Activated CD4-positive, alpha-beta T cell treated with anti-CD3 and anti-CD28 coated beads, Interleukin-2, amount 10 ng/mL, durations not matched to agents 24 days and 14 days (primary cell): Measurements from ENCODE around the gene ADAM15. TPM values are rescaled to one million over a fixed set of nuclear protein-coding genes. Genes with fewer than 3 reads are reported as not detected.

Experiments
- DNase-seq: peaks from one replicate; pipeline ENCODE4 v3.0.0; 2022
- H3K27ac Mint-ChIP-seq: one replicate; pipeline ENCODE4 v1.8.0; 2022; ENCODE audit warnings: mild to moderate bottlenecking, mixed read lengths
- H3K27me3 Mint-ChIP-seq: one replicate; pipeline ENCODE4 v1.8.0; 2022; ENCODE audit warnings: mixed read lengths
- H3K36me3 Mint-ChIP-seq: one replicate; pipeline ENCODE4 v1.8.0; 2022; ENCODE audit warnings: low read depth, mild to moderate bottlenecking, mixed read lengths
- H3K4me1 Mint-ChIP-seq: one replicate; pipeline ENCODE4 v1.8.0; 2021; ENCODE audit warnings: mixed read lengths
- H3K4me3 Mint-ChIP-seq: one replicate; pipeline ENCODE4 v1.8.0; 2022; ENCODE audit warnings: mild to moderate bottlenecking, moderate library complexity, mixed read lengths
- H3K9me3 Mint-ChIP-seq: one replicate; pipeline ENCODE4 v1.8.0; 2021; ENCODE audit warnings: mixed read lengths
- intact Hi-C: fragments of 100-400 bp; cut with micrococcal nuclease; formaldehyde crosslinking; loops from one replicate; pipeline ENCODE4 v1.15.1; 2023
- total RNA-seq: library from RNA; stranded (reverse); gene quantifications from 2 replicates; pipeline ENCODE4 v1.2.3, GENCODE V29; 2022

The ADAM15 gene
- total RNA-seq, 1 donor from 2014 or later = 84.5 TPM

DNA sequence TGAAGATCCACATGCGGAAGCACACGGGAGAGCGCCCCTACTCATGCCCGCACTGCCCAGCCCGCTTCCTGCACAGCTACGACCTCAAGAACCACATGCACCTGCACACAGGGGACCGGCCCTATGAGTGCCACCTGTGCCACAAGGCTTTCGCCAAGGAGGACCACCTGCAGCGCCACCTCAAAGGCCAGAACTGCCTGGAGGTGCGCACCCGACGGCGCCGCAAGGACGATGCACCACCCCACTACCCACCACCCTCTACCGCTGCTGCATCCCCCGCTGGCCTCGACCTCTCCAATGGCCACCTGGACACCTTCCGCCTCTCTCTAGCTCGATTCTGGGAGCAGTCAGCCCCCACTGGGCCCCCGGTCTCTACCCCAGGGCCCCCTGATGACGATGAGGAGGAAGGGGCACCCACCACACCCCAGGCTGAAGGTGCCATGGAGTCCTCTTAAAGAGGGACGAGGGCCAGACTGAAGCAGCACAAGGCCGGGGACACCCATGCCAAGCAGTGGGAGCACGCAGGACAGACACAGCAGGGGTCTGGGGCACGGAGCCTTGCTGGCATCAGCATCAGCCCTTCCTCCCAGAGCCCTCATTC lies 34.8 kb upstream of the ADAM15 start:
- H3K4me1 Mint-ChIP-seq = peaks cover 54% of the 10 kb centered on the region
- no peaks in the 10 kb centered on the region for H3K9me3 Mint-ChIP-seq
- peak overlapping the region; percentile 76 for H3K27ac Mint-ChIP-seq
- intact Hi-C loops = loop anchor here (2.0 kb wide), 1 partner anchor 44 kb away; no protein-coding TSS in a partner anchor
- peak; percentile 71 for DNase-seq
- peaks cover 66% of the 10 kb centered on the region for H3K36me3 Mint-ChIP-seq
- no peaks in the 10 kb centered on the region for H3K27me3 Mint-ChIP-seq
- peak overlapping the region; percentile 78 for H3K4me3 Mint-ChIP-seq

DNA sequence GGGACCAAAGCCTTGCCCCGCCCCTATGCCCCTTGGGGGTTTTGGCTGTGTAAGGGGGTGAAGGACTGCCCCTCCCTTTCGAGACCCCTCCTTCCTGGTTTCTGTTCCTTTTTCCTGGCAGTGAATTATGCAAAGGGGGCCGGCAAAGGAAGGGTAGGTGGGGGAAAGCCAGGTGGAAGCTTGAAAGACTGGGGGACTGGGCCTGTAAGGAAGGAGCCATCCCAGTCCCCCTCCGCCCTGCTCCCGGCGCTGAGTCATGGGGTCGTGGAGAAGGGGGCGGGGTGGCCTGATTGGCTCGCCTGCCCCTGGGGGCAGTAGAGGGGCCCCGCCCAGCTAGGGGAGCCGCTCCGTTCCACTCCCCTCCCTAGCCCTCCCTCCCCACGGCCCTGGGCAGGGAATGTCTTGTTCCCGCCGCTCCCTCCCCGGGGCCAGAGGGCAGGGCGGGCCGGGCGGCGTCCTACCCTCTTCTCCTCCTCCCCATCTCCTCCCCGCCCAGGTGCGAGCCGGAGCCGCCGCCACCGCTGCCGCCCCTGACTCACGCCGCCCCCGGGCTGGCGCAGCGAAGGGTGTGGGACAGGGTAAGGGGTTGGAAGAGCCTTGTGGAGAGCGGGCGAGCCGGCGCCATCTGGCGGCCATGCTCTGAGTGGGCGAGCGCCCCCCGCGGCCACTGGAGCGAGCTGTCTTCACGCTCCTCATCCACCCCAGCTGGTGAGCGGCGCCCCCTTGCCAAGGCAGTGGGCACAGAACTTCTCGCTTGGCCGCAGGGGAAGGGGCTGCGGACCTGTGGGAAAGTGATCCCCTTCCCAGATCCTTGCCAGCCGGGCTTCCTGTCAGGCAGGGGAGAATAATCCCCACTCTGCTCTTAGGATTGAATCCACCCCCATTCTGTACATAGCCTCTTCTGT lies 33.8 kb upstream of the ADAM15 start:
- intact Hi-C loops = loop anchor here (1.0 to 2.0 kb wide), 8 partner anchors 8 to 81 kb away; partner anchors contain the start of genes CKS1B, PMVK and PYGO2
- H3K27me3 Mint-ChIP-seq = no peaks in the 10 kb centered on the region
- peaks cover 65% of the 10 kb centered on the region for H3K36me3 Mint-ChIP-seq
- no peaks in the 10 kb centered on the region for H3K9me3 Mint-ChIP-seq
- peaks cover 52% of the 10 kb centered on the region for H3K4me1 Mint-ChIP-seq
- peak overlapping the region; percentile 78 for H3K4me3 Mint-ChIP-seq
- peak; percentile 96 for DNase-seq
- H3K27ac Mint-ChIP-seq = peak overlapping the region; percentile 37

DNA sequence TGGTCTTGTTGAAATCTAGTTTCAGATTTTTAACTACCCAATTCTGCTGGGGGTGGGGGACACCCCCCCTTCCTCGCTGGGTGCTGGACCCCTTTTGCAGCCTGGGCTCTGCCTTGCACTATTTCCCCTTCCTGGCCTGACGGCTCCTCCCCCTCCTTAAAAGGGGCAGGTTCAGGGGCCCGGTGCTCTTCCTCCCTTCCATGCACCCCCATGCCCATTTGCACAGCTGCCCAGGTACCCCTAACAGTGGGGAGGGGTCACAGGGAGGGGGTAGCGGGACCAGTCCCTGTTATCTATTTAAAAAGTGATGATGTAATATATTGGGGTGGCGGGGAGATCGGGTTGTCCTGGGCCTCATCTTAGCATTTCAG lies 33.2 kb upstream of the ADAM15 start:
- H3K27ac Mint-ChIP-seq = no peak overlapping the region
- H3K36me3 Mint-ChIP-seq = peaks cover 59% of the 10 kb centered on the region
- intact Hi-C loops = loop anchor here (1.0 to 2.0 kb wide), 8 partner anchors 9 to 82 kb away; partner anchors contain the start of genes CKS1B, PMVK and PYGO2
- peaks cover 48% of the 10 kb centered on the region for H3K4me1 Mint-ChIP-seq
- H3K9me3 Mint-ChIP-seq = no peaks in the 10 kb centered on the region
- H3K4me3 Mint-ChIP-seq = peak overlapping the region; percentile 78
- no peak for DNase-seq
- no peaks in the 10 kb centered on the region for H3K27me3 Mint-ChIP-seq

- Mint-ChIP-seq H3K9me3 (no peaks in the 10 kb centered on the region), H3K27me3 (no peaks in the 10 kb centered on the region), H3K4me3 (no peak overlapping the region), H3K4me1 (peaks cover 41% of the 10 kb centered on the region), H3K36me3 (peaks cover 53% of the 10 kb centered on the region), H3K27ac (peak overlapping the region; percentile 48)
- intact Hi-C loops = no loop called here
- no peak for DNase-seq
These were observed 32.3 kb upstream of the ADAM15 start for GRCh38 chr1:155018617-155019348.

GRCh38 chr1:155019377-155020245 lies 31.5 kb upstream of the ADAM15 start:
- intact Hi-C loops = no loop called here
- no peak for DNase-seq
- Mint-ChIP-seq H3K27ac (peak overlapping the region; percentile 48), H3K4me1 (peaks cover 35% of the 10 kb centered on the region), H3K9me3 (no peaks in the 10 kb centered on the region), H3K36me3 (peaks cover 45% of the 10 kb centered on the region), H3K27me3 (no peaks in the 10 kb centered on the region), H3K4me3 (no peak overlapping the region)

GRCh38 chr1:155022136-155022926 lies 28.8 kb upstream of the ADAM15 start:
- Mint-ChIP-seq H3K27me3 (no peaks in the 10 kb centered on the region), H3K27ac (peak overlapping the region; percentile 60), H3K4me3 (no peak overlapping the region), H3K4me1 (peaks cover 19% of the 10 kb centered on the region), H3K9me3 (no peaks in the 10 kb centered on the region), H3K36me3 (peaks cover 29% of the 10 kb centered on the region)
- intact Hi-C loops = no loop called here
- no peak for DNase-seq

DNA sequence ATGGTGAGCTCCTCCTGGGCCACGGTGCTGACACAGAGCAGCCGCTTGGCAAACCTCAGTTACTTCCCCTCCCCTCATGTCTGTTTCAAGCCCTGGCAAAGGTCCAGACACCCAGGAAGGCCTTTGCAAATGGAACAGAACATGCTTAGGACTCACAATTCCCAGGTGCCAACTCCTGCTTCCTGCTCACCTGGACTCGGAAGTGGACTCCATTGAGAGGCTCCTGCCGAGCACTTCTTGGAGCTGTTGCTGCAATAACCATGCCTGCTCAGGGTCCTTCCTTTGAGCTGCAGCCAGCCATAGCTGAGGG lies 28.2 kb upstream of the ADAM15 start:
- no peak for DNase-seq
- no peak overlapping the region for H3K4me3 Mint-ChIP-seq
- H3K27me3 Mint-ChIP-seq = no peaks in the 10 kb centered on the region
- peak overlapping the region; percentile 60 for H3K27ac Mint-ChIP-seq
- peaks cover 19% of the 10 kb centered on the region for H3K4me1 Mint-ChIP-seq
- H3K9me3 Mint-ChIP-seq = no peaks in the 10 kb centered on the region
- H3K36me3 Mint-ChIP-seq = peaks cover 25% of the 10 kb centered on the region
- intact Hi-C loops = no loop called here

DNA sequence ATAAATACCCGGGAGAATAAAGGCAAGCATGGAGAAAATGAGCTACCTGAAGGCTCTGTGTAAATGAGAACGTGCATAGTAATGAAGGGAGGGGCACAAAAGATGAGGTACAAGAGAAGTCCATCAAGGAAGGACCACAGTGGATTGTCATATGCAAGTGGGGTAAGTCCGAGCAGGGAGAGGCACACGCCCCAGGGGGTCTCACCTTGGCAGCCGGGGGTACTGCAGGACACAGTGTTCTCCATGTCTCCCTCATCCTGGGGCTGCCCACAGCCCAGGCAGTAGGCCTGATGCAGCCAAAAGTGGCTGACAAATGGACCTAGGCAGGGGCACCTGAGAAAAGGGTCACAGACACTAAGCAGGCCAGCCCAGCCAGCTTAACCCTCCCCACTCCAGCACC lies 27.5 kb upstream of the ADAM15 start:
- H3K4me1 Mint-ChIP-seq = peaks cover 19% of the 10 kb centered on the region
- no peaks in the 10 kb centered on the region for H3K27me3 Mint-ChIP-seq
- peaks cover 23% of the 10 kb centered on the region for H3K36me3 Mint-ChIP-seq
- H3K4me3 Mint-ChIP-seq = no peak overlapping the region
- no peak overlapping the region for H3K27ac Mint-ChIP-seq
- no peaks in the 10 kb centered on the region for H3K9me3 Mint-ChIP-seq
- no peak for DNase-seq
- intact Hi-C loops = no loop called here

GRCh38 chr1:155024315-155024714 lies 26.8 kb upstream of the ADAM15 start:
- Mint-ChIP-seq H3K27ac (no peak overlapping the region), H3K36me3 (peaks cover 17% of the 10 kb centered on the region), H3K4me1 (peaks cover 14% of the 10 kb centered on the region), H3K4me3 (no peak overlapping the region), H3K9me3 (no peaks in the 10 kb centered on the region), H3K27me3 (peaks cover 2% of the 10 kb centered on the region)
- intact Hi-C loops = no loop called here
- no peak for DNase-seq

DNA sequence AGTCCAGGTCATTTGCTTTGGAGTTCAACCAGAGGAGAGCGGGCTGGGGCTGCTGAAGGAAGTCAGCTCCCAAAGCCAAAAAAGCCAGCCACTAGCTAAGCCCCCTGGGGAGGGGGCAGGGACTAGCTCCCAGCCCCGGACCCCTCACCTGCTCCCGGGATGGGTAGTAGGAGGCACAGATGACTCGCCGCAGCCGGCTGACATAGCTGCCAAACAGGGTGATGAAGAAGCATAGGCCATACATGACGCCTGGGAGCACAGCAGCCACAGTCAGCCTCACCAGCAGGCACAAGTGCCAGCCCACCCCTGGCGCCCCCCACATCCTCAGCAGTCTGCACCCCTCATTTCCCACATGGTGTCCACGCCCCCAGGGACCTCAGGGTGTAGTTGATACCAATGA lies 25.0 kb upstream of the ADAM15 start:
- H3K27me3 Mint-ChIP-seq = peaks cover 2% of the 10 kb centered on the region

DNA sequence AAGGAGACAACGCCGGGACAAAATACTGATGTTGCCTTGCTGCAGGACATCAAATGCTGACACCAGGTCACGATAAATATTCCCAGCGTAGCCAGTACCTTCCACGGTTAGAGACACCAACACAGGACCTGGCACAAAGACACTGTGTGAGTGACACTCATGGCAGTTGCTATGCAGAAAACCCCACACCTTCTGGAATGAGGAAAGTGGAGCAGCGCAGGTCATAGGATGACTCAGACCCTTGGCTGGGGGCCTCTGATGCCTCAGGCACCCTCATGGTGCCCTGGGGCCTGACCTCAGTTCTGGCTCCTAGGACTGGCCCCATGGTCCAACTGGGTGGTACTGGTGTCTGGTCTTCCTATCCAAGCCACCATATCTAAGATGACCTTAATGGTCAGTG lies 24.5 kb upstream of the ADAM15 start:
- H3K36me3 Mint-ChIP-seq = peaks cover 5% of the 10 kb centered on the region
- H3K4me3 Mint-ChIP-seq = no peak overlapping the region
- H3K9me3 Mint-ChIP-seq = no peaks in the 10 kb centered on the region
- H3K27me3 Mint-ChIP-seq = peaks cover 2% of the 10 kb centered on the region
- intact Hi-C loops = no loop called here
- peaks cover 3% of the 10 kb centered on the region for H3K4me1 Mint-ChIP-seq
- no peak overlapping the region for H3K27ac Mint-ChIP-seq
- DNase-seq = no peak

More for the DNA sequence above, 25.0 kb upstream of the ADAM15 start:
- H3K4me3 Mint-ChIP-seq = no peak overlapping the region
- H3K27ac Mint-ChIP-seq = no peak overlapping the region
- intact Hi-C loops = no loop called here
- no peaks in the 10 kb centered on the region for H3K9me3 Mint-ChIP-seq
- peaks cover 5% of the 10 kb centered on the region for H3K4me1 Mint-ChIP-seq
- no peak for DNase-seq
- peaks cover 6% of the 10 kb centered on the region for H3K36me3 Mint-ChIP-seq

GRCh38 chr1:155029513-155030242 lies 21.4 kb upstream of the ADAM15 start:
- no peak overlapping the region for H3K27ac Mint-ChIP-seq
- H3K9me3 Mint-ChIP-seq = no peaks in the 10 kb centered on the region
- peaks cover 3% of the 10 kb centered on the region for H3K27me3 Mint-ChIP-seq
- H3K4me1 Mint-ChIP-seq = no peaks in the 10 kb centered on the region
- H3K4me3 Mint-ChIP-seq = no peak overlapping the region
- intact Hi-C loops = no loop called here
- no peak for DNase-seq
- H3K36me3 Mint-ChIP-seq = no peaks in the 10 kb centered on the region
